RWPE1 (cell line): Measurements from ENCODE around the gene SP140.
A peak's percentile ranks its signal among the peaks of the same experiment; 100 is the strongest.
"Not testable (repeated sequence)": the region's sequence is repeated elsewhere in the genome, so short reads cannot be mapped to it uniquely, and the experiment has no call there.

ENCODE experiments used
- CTCF ChIA-PET: fragments of 350-600 bp; sonication (Branson Sonifier 250); formaldehyde crosslinking; extraction: SDS; loops from one replicate; lab custom pipeline; 2021; lab: Yijun Ruan, JAX
- POLR2A ChIA-PET: fragments of 400-600 bp; formaldehyde crosslinking; extraction: SDS; loops from one replicate; lab custom pipeline; 2020; ENCODE audit warnings: antibody characterized with exemption; ENCODE audit not compliant: low non-redundant PET; lab: Yijun Ruan, JAX
- DNase-seq: peaks from one replicate; pipeline ENCODE4 v3.0.0; 2012; ENCODE audit warnings: low spot score
- H3K27ac ChIP-seq: fragments of 450-650 bp; 2 replicates; pipeline ENCODE4 v1.5.1; 2017
- TF ChIP-seq, protein P1 (sequence below): fragments of 450-650 bp; conservative IDR thresholded peaks from 2 replicates; pipeline ENCODE4 v1.5.1; 2017; ENCODE audit warnings: low read depth, mild to moderate bottlenecking

SP140 gene

GRCh38 chr2:230216489-230216888 is 9.0 kb upstream of the SP140 start:
- no peak for DNase-seq
- ChIA-PET POLR2A (no interaction called here), CTCF (interaction anchor here (0.7 kb wide), 1 partner anchor 148 kb away, joined by 3 read pairs; the partner anchor contains the start of gene SLC16A14)
- no peak overlapping the region for H3K27ac ChIP-seq
- TF ChIP-seq, protein P1, sequence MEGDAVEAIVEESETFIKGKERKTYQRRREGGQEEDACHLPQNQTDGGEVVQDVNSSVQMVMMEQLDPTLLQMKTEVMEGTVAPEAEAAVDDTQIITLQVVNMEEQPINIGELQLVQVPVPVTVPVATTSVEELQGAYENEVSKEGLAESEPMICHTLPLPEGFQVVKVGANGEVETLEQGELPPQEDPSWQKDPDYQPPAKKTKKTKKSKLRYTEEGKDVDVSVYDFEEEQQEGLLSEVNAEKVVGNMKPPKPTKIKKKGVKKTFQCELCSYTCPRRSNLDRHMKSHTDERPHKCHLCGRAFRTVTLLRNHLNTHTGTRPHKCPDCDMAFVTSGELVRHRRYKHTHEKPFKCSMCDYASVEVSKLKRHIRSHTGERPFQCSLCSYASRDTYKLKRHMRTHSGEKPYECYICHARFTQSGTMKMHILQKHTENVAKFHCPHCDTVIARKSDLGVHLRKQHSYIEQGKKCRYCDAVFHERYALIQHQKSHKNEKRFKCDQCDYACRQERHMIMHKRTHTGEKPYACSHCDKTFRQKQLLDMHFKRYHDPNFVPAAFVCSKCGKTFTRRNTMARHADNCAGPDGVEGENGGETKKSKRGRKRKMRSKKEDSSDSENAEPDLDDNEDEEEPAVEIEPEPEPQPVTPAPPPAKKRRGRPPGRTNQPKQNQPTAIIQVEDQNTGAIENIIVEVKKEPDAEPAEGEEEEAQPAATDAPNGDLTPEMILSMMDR = no peak

- DNase-seq = no peak
- no peak overlapping the region for H3K27ac ChIP-seq
- POLR2A ChIA-PET = no interaction called here
- CTCF ChIA-PET = no interaction called here
- TF ChIP-seq, protein P1 = no peak
These were observed 8.1 kb upstream of the SP140 start for GRCh38 chr2:230217424-230217823.

GRCh38 chr2:230218421-230218820 is 7.1 kb upstream of the SP140 start:
- CTCF ChIA-PET = interaction anchor here (0.6 kb wide), 1 partner anchor 399 kb away, joined by 3 read pairs; no protein-coding TSS in a partner anchor
- POLR2A ChIA-PET = no interaction called here
- no peak overlapping the region for H3K27ac ChIP-seq
- DNase-seq = no peak
- TF ChIP-seq, protein P1 = no peak

- H3K27ac ChIP-seq = peak within 1 kb of the TSS; percentile 79
- ChIA-PET POLR2A (interaction anchor here (0.6 kb wide), 1 partner anchor 87 kb away, joined by 3 read pairs; no protein-coding TSS in a partner anchor), CTCF (interaction anchor here (0.8 kb wide), 1 partner anchor 47 kb away, joined by 3 read pairs; no protein-coding TSS in a partner anchor)
- TF ChIP-seq, protein P1 = no peak
- peak; percentile 90 for DNase-seq
These were observed 5.9 kb upstream of the SP140 start, which contains the start of gene SP110 for GRCh38 chr2:230219419-230220331. SP110 (minus strand) TSS chr2:230219984; CDS start chr2:230216927, 3,057 bp downstream.

DNA sequence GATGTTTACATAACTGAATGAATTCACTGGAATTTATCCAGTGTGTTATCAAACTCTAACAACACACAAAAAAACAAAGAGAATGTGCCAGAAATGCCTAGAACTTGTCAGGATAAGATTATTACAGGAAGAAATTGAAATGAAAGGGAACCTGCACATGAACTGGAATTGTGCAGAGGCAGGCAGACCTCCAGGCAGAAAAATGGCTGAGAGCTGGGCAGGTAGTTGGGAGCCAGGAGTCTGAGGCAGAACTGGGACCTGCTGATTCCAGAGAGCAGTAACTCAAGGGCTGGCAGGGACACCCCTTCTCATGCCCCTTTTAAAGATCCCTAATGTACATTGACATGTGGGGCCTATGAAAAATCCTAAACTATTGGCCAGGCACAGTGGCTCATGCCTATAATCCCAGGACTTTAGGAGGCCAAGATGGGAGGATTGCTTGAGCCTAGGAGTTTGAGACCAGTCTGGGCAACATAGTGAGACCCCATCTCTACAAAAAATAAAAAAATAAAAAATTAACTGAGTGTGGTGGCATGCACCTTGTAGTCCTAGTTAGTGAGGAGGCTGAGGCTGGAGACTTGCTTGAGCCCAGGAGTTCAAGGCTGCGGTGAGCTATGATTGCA is 5.1 kb upstream of the SP140 start:
- ChIA-PET CTCF (interaction anchor here (0.8 kb wide), 1 partner anchor 47 kb away, joined by 3 read pairs; no protein-coding TSS in a partner anchor), POLR2A (no interaction called here)
- TF ChIP-seq, protein P1 = no peak
- DNase-seq = peak; percentile 4
- H3K27ac ChIP-seq = peak overlapping the region; percentile 79

GRCh38 chr2:230221493-230221892 is 4.0 kb upstream of the SP140 start:
- no peak for DNase-seq
- no peak overlapping the region for H3K27ac ChIP-seq
- ChIA-PET CTCF (interaction anchor here (0.6 kb wide), 2 partner anchors 249 to 403 kb away, joined by 4 read pairs; no protein-coding TSS in a partner anchor), POLR2A (no interaction called here)
- TF ChIP-seq, protein P1 = no peak

DNA sequence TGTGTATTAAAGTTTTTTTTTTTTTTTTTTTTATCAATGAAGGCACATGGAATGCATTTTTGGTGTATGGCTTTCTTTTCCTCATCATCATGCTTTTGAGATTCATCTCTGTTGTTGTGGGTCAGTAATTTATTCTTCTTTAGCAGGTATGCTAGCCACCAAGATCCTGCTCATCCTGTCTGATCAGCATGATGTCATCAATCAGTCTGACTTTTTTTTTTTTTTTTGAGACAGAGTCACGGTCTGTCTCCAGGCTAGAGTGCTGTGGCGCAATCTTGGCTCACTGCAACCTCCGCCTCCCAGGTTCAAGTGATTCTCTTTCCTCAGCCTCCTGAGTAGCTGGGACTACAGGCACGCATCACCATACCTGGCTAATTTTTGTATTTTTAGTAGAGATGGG is 2.7 kb upstream of the SP140 start:
- peak; percentile 42 for DNase-seq
- H3K27ac ChIP-seq, POLR2A ChIA-PET: not testable (repeated sequence)
- CTCF ChIA-PET = interaction anchor here (0.6 kb wide), 1 partner anchor 193 kb away, joined by 4 read pairs; the partner anchor contains the start of gene SP100
